Measurements from ENCODE around the gene NAA10. TPM values are rescaled to one million over a fixed set of nuclear protein-coding genes. Genes with fewer than 3 reads are reported as not detected.
A peak's percentile ranks its signal among the peaks of the same experiment; 100 is the strongest.

The NAA10 gene
- total RNA-seq, 1 donor from 2014 or later: 69.2 TPM

DNA sequence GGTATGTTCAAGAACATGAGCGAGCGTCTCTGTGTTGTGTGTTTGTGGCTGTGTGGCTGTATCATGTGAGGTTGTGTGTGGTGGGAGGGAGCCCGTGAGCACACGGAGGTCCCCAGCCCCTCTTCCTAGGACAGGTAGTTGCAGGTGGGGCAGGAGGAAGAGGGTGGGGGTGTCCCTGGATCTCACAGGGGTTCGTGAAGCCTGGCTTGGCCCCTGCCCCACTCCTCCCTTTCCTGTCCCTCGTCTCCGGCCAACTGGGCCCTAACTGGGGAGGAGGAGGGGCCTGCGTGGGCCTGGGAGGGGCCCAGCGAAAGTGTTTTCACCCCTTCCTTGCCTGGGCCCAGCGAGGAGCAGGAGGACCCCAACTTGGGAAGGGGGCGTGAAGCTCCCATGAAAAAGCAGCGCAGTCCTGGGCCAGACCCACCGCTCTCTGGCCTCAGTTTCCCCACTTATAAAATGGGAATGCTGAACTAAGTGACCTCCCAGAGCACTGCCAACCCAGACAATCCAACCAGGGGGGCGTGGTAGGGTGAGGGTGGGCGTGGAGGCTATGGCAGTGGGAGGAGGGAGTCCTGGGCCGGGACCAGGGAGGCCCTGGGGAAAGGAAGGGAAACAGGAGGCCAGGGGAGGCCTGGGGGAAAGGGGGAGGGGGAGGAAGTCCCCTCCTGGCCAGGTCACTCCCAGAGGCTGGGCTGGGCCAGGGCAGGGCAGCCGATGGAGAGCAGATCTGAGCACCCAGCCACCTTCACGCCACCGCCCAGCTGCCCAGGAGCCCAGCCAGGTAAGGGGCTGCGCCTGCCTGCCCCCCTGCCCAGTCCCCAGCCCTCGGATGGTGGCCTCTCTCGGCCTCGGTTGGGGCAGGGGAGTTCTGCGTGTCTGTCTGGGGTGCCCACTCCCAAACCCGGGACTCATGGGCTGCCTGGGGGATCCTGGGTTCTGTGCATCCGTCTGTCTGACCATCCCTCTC lies 30.6 kb downstream of the NAA10 start, which contains the start of gene AVPR2:
Gene AVPR2 (plus strand): TSS at position 683 of the 967 bp plus-strand sequence. CDS start 473 bp downstream, outside the sequence.
- Histone ChIP-seq H3K27me3 (ENCODE audit: low read depth) (no peaks in the 10 kb centered on the region), H3K36me3 (no peaks in the 10 kb centered on the region), H3K9me3 (no peaks in the 10 kb centered on the region), H3K4me1 (peaks cover 13% of the 10 kb centered on the region), H3K27ac (peak within 1 kb of the TSS; percentile 18), H3K4me3 (peak within 1 kb of the TSS; percentile 31)
- intact Hi-C loops (cut with DNase I): no loop called here
- TF ChIP-seq, protein P1, sequence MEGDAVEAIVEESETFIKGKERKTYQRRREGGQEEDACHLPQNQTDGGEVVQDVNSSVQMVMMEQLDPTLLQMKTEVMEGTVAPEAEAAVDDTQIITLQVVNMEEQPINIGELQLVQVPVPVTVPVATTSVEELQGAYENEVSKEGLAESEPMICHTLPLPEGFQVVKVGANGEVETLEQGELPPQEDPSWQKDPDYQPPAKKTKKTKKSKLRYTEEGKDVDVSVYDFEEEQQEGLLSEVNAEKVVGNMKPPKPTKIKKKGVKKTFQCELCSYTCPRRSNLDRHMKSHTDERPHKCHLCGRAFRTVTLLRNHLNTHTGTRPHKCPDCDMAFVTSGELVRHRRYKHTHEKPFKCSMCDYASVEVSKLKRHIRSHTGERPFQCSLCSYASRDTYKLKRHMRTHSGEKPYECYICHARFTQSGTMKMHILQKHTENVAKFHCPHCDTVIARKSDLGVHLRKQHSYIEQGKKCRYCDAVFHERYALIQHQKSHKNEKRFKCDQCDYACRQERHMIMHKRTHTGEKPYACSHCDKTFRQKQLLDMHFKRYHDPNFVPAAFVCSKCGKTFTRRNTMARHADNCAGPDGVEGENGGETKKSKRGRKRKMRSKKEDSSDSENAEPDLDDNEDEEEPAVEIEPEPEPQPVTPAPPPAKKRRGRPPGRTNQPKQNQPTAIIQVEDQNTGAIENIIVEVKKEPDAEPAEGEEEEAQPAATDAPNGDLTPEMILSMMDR (IDR thresholded peaks at IDR 0.05): no peak
- ATAC-seq: peak; percentile 13 to 15
- no peak for DNase-seq

DNA sequence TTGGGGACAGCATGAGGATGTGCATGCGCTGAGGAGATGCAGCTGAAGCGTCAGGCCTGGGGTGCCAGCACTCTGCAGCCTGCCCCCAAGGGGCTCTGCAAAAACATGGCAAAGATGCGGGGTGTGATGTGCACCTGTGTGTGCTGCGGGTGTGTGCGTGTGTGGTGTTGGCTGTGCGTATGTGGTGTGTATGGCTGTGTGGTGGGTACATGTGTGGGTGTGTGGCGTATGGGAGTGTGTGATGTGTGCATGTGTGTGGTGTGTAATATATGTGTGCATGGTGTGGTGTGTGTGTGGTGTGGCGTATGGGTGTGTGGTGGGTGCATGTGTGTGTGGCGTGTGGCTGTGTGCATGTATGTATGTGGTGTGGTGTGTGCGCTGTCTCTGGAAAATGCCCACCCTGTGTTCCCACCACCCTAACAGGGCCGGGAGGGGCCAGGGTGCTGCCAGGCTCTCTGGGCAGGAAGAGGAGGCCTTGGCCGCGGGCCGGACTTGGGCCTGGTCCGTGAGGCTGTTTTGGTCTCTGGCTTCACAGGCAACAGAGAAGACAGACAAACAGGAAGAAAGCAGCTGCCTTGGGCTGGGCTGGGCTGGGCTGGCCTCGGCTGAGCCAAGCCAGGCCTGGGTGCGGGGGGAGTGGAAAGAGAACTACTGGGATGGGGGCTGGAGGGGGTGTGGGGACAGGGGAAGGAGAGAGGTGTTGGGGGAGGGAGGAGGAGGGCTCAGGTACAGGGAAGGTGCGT lies 31.4 kb downstream of the NAA10 start:
- H3K9me3 ChIP-seq: no peaks in the 10 kb centered on the region
- peak overlapping the region; percentile 18 for H3K27ac ChIP-seq
- H3K36me3 ChIP-seq: no peaks in the 10 kb centered on the region
- DNase-seq: no peak
- intact Hi-C loops (cut with DNase I): no loop called here
- H3K4me1 ChIP-seq: peaks cover 13% of the 10 kb centered on the region
- H3K27me3 ChIP-seq (ENCODE audit: low read depth): no peaks in the 10 kb centered on the region
- no peak overlapping the region for H3K4me3 ChIP-seq
- ATAC-seq: peak; percentile 25 to 45
- TF ChIP-seq, protein P1 (IDR thresholded peaks at IDR 0.05): no peak

- Histone ChIP-seq H3K4me1 (peaks cover 13% of the 10 kb centered on the region), H3K9me3 (no peaks in the 10 kb centered on the region), H3K27ac (no peak overlapping the region), H3K27me3 (ENCODE audit: low read depth) (no peaks in the 10 kb centered on the region), H3K36me3 (no peaks in the 10 kb centered on the region), H3K4me3 (no peak overlapping the region)
- DNase-seq (no peak), ATAC-seq (peak in 1 of 2 donors; percentile 4)
- intact Hi-C loops (cut with DNase I): no loop called here
- TF ChIP-seq, protein P1 (IDR thresholded peaks at IDR 0.05): no peak
Observed at GRCh38 chrX:153902385-153902784, 32.5 kb downstream of the NAA10 start.

GRCh38 chrX:153901753-153902140 lies 33.1 kb downstream of the NAA10 start:
- H3K9me3 ChIP-seq: no peaks in the 10 kb centered on the region
- TF ChIP-seq, protein P1 (IDR thresholded peaks at IDR 0.05): no peak
- no peak overlapping the region for H3K4me3 ChIP-seq
- H3K36me3 ChIP-seq: no peaks in the 10 kb centered on the region
- DNase-seq: no peak
- peaks cover 13% of the 10 kb centered on the region for H3K4me1 ChIP-seq
- ATAC-seq: no peak
- H3K27me3 ChIP-seq (ENCODE audit: low read depth): no peaks in the 10 kb centered on the region
- intact Hi-C loops (cut with DNase I): no loop called here
- no peak overlapping the region for H3K27ac ChIP-seq

DNA sequence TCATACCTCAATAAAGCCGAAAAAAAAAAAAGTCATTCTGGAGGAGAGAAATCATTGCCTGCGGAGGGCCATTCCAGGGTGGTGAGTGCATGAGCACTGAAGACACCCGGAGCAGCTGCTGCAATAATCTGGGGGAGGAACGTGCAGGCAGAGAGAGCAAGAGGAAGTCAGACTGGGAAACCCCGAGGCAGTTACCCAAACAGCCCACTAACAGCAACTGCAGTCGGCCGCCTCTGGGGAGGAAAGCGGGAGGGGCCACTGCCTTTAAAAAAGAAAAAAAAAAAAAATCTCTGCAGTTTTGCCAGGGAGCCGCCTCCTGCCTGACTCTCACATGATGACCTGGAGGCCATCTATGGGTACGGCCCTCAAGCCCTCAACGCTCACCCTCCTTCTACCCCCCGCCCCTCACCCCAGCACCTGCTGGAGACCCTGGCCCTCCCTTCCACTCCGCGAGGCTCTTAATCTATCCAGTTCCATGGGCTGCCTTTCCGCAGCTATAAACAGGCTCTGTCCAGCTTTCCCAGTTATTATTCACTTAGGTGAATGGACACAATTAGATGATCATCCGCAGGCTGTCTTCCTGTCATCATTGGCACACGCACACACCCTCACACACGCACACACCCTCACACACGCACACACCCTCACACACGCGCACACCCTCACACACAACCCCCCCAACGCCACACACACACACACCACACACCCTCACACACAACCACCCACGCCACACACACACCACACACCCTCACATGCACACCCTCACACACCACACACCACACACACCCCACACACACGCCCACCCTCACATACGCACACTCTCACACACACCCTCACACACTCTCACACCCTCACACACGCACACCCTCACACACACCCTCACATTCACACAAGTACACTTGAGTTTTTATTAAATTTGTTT lies 33.7 kb downstream of the NAA10 start:
- DNase-seq: peak; percentile 72
- no peaks in the 10 kb centered on the region for H3K36me3 ChIP-seq
- H3K9me3 ChIP-seq: no peaks in the 10 kb centered on the region
- intact Hi-C loops (cut with DNase I): no loop called here
- peak; percentile 62 to 73 for ATAC-seq
- TF ChIP-seq, protein P1 (IDR thresholded peaks at IDR 0.05): no peak
- H3K27me3 ChIP-seq (ENCODE audit: low read depth): no peaks in the 10 kb centered on the region
- H3K4me1 ChIP-seq: peaks cover 13% of the 10 kb centered on the region
- no peak overlapping the region for H3K4me3 ChIP-seq
- H3K27ac ChIP-seq: no peak overlapping the region

Measured in lower lobe of right lung (tissue), 2 donors.